Dermis blood vessel endothelial cell (primary cell): ENCODE data around the gene WDR91. TPM values are rescaled to one million over a fixed set of nuclear protein-coding genes. Genes with fewer than 3 reads are reported as not detected.

ENCODE experiments used
- DNase-seq: peaks from one replicate; pipeline ENCODE4 v3.0.0; 2010
- total RNA-seq: library from RNA; depleted of rRNA; stranded (reverse); fragments of >200 nt; gene quantifications from 2 replicates; pipeline ENCODE4 v1.2.3, GENCODE V29; 2014

Gene WDR91
- total RNA-seq, 1 donor from 2014 or later, result 5.3 TPM

DNA sequence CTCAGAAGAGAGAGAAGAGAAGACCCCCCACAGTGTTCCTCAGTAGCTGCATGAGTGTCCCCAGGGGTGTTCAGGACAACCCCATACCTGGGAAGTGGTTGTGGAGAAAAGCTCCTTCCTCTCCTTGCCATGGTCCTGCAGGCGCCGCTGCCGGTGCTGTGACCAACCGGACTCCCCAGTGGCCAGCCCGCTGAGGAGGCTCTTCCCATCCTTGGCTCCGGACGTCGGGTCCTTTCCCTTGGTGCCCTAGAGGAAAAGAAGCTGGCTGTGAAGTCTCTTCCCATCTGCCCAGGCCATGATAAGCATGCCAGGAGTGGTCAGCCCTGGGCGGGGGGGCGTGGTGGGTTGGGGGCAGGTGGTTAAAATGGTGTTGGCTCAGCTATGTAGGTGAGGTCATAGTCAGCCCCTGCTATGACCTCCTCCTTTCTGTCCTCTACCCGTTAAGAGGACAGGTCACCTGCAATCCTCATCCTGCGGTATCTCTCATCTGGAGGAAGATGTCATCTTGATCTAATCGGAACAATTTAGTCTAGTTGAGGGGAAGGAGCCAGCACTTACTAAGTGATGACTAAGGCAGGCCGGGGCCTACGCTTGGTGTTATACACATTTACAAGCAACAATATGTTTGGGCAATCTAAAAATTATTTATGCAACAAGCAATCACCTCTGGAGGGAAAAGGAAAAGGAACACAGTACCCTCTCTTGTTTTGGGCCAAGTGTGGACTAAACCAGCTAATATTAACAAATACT, 13.2 kb downstream of the WDR91 start:
- no peak for DNase-seq

DNA sequence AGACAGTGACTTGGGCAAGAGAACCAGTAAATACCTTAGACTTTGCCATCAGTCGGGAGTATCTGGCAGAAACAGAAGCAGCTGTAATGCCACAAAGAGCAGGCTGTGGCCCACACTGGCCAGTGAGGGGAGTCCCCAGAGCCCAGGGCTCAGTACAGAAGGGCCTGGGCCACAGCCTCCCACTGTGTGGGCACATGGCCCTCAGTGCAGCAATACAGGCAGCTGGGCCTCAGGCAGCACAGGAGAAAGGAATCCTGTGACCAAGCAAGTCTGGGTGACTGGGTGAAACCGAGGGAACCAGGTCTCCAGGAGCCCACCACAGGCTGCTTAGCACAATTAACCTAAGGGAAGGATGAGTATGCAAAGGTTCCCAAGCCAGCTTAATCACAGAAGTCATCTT, 14.0 kb downstream of the WDR91 start:
- no peak for DNase-seq

DNA sequence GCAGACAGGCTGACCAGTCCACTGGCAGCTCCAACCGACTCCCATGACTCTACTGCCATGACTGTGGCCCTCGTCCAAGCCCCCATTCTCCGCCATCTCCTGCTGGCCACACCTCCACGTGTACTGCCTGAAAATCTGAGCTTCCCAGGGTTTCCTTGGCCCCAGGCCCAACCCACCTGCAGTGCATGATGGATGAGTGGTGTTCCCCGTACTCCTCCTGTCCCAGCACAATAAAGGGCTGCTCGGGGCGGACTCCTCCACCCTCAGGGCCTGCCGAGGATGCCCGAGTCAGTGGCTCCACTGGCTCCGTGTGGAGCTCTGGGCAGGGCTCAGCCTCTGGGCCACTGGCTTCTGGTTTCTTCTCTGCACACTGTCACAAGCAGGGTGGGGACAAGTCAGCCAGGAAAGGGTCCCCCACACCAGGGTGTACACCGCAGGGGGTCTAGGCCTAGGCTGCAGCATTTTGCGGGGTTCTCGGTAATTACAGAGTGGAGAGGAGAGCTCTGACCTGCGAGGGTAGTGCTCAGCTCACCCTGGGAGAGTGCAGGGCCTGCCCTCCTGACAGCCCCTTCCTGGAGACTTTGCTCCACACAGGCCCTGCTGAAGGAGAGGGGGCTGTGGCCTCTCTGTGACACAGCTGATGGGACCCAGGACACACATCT, 15.2 kb downstream of the WDR91 start:
- no peak for DNase-seq

DNA sequence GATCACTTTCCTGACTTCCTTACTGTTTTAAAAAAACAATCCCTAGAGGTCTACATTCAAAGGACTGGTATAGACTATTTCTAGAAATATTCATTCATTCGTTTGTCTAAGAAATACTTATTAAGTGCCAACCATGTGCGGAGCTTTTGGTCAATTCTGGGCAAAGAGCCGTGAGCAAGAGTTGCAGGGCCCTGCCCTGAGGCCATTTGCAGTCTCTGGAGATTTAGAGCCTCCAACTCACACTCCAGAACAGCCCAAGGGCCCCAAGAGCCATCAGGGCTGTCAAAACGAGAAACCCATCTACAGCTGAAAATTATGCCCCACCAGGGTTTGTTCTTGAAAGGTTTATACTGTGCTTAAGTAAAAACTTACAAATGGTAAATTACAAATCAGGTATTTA, 16.2 kb downstream of the WDR91 start:
- no peak for DNase-seq

DNA sequence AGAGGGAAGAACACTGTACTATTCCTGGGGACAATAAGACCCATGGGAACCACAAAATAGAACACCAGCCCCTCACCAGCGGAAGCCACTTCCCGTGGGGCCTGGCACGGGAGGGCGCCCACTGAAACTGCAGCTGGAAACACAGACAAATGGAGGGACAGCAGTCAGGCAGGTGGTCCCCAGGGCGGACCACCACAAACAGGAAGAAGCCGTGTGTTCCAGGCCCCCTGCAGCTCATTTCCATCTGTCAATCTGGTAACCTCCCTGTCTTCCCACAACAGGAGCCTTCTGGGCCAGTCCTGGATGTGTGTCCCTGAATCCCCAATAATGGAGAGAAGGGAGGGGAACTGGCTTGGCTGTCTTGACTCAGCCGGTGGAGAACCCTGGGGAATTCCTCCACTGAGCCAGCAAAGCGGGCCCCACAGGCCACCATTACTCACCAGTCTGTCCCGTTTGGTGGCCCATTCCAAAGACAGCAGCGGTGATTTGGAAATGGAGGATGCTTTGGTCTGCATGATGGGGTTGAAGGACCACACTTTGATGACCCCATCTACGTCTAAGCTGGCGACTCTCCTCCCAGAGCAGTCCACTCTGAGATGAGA, 16.7 kb downstream of the WDR91 start:
- DNase-seq, result no peak

DNA sequence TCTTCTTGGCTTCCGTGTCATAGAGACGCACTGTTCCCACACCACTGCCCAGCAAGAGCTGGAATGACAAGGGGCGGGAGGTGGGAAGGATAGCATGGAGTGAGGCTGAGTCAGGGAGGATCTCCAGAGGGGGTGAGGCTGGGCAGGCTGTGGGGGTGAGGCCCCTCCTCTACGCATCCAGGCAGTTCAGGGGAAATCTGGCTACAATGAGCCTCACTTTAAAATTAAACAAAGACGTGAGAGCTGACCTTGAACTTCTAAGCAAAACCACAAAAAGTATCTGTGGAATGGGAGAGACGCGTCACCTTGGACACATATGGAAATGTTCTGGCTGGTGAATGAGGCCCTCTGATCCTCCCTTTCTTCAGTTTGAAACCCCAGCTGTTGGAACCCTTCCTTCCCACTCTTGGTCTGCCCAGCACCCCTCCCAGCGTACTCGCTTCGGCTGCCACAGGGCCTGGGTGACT, 17.7 kb downstream of the WDR91 start:
- no peak for DNase-seq

DNA sequence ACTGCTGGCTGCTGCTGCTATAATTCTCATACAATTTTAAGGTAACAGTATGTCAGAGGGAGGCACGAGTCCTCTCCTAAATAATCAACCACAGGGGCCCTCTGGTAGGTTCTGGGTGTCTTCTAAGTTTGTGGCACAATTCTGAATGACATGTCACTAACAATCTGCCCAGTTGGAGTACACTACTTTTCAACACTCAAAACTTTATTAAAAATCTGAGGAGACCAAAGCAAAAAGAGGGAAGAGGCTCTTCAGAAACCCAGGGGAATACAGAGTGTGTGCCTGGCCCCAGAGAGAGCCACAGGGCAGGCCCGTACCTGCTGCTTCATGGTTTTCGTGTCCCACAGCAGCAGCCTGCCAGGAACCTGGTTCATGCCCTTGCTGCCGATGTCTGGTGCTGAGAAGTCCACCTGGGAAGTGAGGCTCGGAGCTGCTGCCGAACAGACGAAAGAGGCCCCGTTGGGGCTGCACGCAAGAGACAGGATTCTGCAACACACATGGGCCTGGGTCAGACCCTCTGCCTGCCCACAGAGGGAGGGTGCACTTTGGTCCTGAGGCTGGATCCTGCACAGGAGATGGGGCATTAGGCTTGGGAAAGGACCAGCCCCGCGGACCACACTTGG, 18.3 kb downstream of the WDR91 start:
- no peak for DNase-seq

DNA sequence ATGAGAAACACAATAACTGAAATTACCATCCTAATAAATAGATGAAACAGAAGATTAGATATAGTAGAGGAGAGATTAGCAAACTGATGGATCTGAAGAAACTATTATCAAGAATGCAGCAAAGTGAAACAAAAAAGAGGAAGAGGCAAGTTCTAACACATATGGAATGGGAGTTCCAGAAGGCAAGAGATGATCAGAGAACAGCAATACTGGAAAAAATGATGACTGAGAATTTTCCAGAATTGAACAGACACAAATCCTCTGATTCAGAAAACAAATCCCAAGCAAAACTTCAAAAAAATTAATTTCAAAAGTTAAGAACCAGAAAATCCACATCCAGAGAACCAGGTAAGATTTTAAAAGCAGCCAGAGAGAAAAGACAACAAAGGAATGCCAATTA, 20.6 kb downstream of the WDR91 start:
- DNase-seq, result no peak

DNA sequence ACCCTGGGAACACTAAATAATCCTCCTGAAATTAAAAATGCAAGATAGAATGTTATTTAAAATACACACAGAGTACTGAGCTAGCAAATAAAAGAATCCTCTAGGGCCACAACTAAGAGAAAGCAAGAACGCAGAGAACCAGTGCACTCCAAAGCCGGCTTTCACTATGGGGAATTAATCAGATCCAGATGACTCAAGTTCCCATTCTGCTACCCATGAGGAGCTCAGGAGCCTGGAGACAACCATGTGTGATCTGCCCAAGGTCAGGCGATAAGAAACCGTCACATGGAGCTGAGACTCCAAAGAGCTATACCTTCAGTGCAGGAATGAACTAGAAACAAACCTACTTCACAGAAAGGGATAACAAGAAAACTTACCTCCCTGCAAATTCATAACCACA, 21.4 kb downstream of the WDR91 start:
- no peak for DNase-seq

DNA sequence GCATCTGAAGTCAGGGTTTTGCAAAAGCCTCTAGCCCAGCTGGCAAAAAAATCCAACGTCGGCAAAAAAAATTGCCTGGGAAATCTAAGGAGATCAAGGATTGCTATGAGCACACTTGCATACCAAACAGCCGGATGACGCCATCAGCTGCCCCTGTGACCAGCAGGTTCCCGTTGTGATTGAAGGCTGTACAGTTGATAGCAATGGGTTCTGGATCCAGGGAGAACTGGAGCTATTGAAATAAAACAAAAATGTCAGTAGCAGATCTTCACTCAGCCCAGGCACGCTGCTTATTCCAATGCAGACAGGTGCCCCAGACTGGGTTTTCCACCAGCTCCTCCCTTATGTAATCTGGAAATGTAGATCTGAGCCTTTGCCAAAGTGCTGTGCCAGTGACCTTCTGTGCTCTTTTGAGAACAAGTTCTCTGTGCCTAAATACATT, 22.1 kb downstream of the WDR91 start:
- no peak for DNase-seq

DNA sequence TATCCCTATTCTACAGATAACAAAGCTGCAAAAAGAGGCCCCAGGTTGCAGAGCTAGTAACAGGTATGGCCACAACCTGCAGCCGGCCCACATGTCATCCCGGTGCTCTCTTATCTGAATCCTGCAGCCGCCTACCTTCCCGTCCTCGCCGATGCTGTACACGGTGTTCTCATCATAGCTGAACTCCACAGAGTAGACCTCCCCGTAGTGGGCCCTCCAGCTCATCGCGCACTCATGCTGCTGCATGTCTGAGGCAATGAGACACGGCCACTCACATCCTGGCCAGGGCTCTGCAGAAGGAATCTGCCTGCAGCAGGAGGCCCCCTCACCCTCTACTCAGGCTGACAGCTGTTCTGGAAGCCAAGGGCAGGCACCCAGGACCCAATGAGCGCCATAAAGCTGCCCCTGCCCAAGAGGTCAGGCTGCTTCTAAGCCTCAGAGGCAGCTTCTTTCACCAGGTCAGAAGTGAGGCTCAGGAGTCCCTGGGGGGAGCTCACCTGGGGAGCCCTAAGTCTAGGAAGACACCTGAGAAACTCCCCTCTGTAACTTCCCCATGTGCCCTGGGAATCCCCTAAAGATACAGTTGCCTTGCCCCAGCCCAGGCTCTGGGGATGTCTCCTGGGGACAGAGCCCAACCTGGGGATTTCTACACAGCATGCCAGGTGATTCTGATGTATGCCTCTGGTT, 22.9 kb downstream of the WDR91 start:
- no peak for DNase-seq

DNA sequence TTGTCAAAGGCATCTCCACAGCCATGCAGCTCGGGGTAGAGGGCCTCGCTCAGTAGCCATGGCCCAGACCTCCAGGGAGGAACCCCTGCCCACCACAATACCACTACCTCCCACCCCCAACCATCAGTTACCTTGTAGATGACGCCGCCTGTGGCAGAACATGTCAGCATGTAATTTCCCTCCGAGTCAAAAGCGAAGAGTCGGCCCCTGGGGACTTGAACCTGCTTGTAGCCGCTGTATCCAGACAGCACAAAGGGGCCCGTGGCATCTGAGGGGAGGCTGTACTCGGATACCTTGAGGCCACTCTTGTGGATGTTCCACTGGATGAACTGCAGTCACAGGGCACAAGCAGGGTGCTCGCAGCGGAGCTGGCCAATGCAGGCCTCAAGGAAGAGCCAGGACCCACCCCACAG, 24.5 kb downstream of the WDR91 start:
- DNase-seq, result no peak

DNA sequence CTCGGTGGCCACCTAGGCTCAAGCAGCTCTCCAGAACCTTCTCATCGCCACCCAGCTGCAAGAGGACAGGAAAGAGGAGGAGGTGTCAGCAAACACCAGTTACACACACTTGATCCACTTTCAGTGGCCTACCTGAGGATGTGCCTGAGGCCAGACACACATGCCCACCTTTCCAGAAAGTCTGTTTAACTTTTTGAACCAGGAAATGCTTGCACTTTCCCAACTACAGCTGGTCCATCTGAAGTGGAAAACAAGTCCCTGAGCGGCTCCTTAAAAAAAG, 25.1 kb downstream of the WDR91 start:
- no peak for DNase-seq

DNA sequence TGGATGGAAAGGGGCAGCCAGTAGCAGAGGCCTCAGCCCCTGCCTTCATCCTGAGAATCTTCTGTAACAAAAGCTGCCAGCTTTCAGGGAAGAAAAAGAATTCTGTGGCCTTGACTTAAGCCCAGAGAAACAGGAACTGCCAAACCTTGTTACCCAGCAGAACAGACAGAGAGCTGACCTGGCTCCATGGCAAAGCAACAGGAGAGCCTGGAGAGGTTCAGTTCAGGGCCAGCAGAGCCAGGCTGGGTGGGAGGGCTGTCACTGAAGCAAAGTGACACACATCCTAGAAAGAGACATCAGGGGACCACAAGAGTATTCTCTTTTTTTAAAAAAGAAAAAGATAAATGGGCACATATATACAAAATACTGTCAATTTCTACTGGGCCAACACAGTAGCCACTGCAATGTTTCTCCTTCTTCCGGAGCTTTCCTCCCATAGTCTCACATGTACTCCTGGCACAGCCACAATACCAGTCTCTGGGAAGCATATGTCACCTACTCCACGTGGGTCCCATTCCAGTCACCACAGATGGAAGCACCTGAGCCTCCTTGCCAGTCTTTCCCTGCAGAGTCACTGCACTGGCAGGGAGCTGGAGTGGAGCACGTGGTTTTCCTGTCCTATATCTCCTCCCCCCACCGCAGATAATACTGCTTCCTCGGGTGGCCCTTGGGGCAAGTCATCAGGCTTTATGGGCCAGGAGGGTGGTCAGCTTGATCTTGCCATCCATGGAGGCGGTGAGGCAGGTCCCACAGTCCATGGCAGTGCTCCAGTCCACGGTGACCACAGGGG, 25.7 kb downstream of the WDR91 start:
- DNase-seq, result no peak

DNA sequence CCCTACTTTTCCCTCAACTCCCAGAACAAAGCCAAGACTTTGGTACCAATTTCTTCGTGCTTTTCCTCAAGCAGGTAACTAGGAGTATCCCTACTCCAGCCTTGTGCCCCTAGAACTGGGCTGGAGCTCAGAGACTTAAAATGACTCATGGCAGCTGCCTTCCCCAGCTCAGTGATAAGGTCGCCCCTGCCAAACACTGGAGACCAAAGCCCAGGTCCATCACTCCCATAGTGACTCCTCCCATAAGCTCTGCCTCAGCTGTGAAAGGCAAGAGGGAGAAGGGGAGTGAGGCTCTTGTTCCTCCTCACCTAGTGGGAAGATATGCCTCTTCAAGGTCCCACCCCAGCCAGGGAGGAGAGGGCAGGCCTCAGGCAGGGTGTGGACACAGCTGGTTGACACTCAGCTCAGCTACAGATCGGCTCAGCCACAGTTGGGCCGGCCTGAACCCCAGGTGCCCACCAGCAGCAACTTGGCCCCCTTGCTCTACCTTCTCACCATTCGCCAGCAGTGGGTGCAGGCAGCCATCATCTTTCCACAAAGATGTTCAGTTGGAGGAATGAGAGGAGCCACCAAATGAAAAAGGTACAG, 27.0 kb downstream of the WDR91 start:
- DNase-seq, result no peak

DNA sequence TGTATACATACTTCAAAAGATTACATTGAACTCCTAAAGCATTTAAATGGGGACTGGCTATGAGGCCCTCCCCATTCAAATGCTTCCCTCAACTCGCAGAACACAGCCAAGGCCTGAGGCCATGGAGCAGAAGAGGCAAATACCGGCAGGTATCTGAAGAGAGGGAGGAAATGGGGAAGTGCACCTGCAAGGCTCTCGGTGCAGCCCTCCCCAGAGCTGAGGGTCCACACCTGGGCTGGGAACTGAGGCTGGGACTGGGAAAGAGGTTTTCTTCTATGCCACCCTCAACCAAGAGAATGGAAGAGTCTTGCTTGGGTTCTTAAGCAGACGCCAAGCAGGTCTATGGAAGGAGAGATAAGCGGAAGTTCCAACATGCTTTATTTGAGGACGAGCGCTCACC, 27.8 kb downstream of the WDR91 start:
- no peak for DNase-seq

DNA sequence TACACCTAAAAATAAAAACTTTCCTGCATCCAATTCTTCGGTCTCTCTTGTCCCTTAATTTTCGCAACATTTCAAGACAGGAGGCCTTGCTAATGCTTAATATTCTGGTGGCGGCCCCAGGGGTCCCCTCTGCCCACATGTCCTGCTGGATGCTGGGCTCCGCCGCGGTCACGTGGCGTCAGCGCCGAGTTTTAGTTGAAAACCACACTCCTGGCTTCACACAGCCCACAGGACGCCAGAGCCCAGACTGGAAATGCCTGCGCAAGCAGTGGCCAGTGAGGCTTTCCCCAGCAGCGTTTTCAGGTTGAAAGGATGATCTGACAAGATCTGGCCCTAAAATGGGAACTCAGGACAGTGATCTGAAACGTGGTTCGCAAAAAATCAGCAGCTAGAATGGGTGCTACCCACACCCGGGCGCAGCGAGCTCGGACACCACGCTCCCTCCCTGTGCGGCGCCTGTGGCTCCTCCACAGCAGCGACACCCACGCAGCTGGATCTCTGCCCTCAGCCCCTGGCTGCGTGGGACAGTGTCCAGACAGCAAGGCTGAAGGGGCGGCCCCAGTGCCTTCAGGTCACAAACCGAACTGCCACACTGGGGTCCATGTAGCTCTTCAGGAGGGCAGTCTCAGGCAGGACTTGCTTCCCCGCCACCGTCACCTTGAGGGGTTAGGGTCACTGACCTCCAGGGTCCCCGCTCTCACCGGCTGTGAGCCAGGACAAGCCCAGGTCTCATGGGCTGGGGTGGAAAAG, 29.2 kb downstream of the WDR91 start:
- DNase-seq, result no peak

DNA sequence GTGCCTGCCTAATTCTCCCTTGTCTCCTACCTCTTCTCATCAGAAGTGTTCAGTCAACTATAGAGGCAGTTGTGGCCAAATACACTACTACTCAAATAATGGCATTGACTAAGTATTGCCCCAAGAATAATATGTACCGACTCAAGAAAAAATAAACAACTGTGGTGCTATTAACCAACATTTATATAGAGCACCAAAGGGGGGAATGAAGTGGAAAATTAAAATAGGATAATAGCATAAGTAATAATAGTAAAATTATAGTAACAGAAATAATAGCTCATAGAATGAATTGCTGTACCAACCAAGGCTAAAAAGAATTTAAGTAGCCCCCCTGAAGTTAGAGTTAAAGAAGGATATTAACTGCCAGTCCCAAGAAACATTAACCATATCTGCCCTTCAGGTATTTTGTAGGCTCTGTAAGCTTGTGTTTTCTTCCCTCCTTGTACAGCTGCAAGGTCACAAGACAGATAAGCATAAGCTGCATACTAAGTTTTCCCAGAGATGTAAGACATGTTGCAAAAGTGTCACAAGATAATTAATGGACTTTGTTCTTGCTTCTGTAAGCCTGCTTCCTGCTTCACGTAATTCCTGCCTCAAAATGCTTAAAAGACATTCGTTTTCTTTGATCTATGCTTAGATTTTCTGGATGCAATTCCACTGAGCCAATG, 29.9 kb downstream of the WDR91 start:
- DNase-seq, result no peak

DNA sequence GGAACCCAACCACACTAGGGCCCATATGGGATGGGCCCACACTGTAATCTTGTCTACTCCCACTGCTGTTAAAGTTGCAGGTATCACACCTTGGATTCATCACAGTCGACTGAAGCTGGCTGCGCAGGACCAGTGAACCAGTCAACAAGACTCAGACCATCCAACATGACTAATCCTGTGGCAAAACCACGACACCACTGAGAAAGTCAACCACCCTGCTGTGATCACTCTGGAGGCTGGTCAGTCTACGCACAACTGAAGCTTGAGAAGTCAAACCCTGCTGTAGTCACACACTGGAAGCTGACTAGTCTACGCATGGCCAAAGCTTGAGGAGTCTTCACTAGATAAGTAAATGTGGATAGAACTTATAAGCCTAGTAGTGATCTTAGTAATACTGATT, 31.2 kb downstream of the WDR91 start:
- no peak for DNase-seq

DNA sequence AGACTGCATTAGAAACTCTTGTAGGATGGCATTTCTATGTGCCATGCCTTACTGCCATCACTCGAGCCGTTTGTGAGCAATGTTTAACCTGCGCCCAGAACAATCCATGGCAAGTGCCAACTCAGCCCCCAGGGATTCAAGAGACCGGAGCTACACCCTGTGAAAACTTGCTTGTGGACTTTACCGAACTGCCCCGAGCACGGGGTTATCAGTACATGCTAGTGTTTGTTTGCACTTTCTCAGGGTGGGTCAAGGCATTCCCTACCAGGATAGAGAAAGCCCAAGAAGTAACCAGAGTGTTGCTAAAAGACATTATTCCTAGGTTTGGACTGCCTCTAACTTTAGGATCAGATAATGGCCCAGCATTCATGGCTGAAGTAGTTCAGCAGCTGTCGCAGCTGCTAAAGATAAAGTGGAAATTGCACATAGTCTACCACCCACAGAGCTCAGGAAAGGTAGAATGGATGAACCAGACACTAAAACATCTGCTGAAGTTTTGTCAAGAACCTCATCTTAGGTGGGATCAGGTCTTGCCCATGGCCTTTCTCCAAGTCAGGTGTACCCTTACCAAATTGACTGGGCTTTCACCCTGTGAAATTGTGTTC, 31.9 kb downstream of the WDR91 start:
- no peak for DNase-seq
